ENCODE results near the gene AP3B1.

DNA sequence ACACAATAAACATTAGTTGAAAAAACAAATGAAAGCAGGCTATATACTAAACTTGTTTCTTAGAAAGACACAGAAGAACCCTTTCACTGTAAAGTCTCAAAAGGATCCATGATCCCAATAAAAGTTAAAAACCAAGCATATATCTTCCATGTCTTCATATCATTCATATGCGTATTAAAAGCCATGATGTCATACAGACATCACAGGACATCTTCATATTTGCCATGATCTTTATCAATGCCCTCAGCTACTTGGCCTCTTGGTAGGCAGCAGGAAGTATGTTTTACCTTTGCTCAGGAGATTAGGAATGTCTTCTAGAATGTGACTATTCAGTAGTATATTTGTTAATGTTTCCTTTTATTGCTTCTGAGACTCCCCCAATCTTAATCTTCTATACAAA, 16.8 kb downstream of the AP3B1 start:
- TF ChIP-seq, protein P1, sequence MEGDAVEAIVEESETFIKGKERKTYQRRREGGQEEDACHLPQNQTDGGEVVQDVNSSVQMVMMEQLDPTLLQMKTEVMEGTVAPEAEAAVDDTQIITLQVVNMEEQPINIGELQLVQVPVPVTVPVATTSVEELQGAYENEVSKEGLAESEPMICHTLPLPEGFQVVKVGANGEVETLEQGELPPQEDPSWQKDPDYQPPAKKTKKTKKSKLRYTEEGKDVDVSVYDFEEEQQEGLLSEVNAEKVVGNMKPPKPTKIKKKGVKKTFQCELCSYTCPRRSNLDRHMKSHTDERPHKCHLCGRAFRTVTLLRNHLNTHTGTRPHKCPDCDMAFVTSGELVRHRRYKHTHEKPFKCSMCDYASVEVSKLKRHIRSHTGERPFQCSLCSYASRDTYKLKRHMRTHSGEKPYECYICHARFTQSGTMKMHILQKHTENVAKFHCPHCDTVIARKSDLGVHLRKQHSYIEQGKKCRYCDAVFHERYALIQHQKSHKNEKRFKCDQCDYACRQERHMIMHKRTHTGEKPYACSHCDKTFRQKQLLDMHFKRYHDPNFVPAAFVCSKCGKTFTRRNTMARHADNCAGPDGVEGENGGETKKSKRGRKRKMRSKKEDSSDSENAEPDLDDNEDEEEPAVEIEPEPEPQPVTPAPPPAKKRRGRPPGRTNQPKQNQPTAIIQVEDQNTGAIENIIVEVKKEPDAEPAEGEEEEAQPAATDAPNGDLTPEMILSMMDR (IDR thresholded peaks at IDR 0.05): no peak
- no peak for TF ChIP-seq POLR2A (IDR thresholded peaks at IDR 0.05)
